Right lobe of liver (tissue), 4 donors: ENCODE results near the gene CYP4F22.

Experiments used
- CTCF ChIP-seq, 4 donors: fragments of 200-600 bp in 3 of 4; fragments of 450-650 bp in 1 of 4; IDR thresholded peaks; one replicate each; pipeline versions ENCODE4 v1.5.1 to v1.8.0; 2016 to 2022; ENCODE audit warnings: antibody characterized with exemption in 4 of 4, mild to moderate bottlenecking in 2 of 4
- POLR2A ChIP-seq: fragments of 450-650 bp; IDR thresholded peaks from one replicate; pipeline ENCODE4 v1.6.1; 2017; ENCODE audit warnings: antibody characterized with exemption, mild to moderate bottlenecking
- donor health status: DM: no; HTN: no; CAD: no.
- donor health status: DM: no; HTN: no; CAD: no.
- donor health status: DM: no; HTN: yes; CAD: no.

DNA sequence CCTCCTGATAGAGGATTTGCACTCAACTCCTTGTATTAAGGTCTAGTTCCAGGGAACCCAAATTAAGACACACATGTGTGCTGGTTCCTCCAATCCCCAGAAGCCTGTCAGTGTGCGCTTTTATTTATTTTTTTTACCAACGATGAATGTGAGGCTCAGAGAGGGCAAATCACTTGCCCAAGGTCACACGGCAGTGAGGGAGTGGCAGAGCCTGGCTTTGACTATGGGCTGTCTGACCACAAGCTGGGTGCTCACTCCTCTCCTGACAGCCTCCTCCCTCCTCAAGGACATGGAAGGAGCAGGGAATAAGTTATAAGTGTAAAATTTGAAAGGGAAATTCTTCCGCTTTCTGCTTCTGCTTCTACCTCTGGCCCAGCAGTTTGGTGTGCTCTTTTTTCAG, 48.9 kb downstream of the CYP4F22 start:
- TF ChIP-seq CTCF (IDR thresholded peaks at IDR 0.05) (no peak), POLR2A (no peak)
